H1 (cell line): ENCODE measurements around the gene CCL4. TPM values are rescaled to one million over a fixed set of nuclear protein-coding genes. Genes with fewer than 3 reads are reported as not detected.

ENCODE experiments used
- CHD1 ChIP-seq: IDR thresholded peaks from 2 replicates; pipeline ENCODE4 v1.6.1; 2012; ENCODE audit warnings: low read depth, low read length, improper control_type of control experiment
- CHD7 ChIP-seq: fragments of 300-600 bp; sonication (generic); IDR thresholded peaks from 2 replicates; pipeline ENCODE4 v1.7.1; 2012; ENCODE audit warnings: low read length, moderate library complexity, mild to moderate bottlenecking, inconsistent platforms; ENCODE audit not compliant: insufficient replicate concordance
- HDAC6 ChIP-seq: IDR thresholded peaks from one replicate; pipeline ENCODE4 v1.7.1; 2012; ENCODE audit warnings: low read depth, mild to moderate bottlenecking, inconsistent platforms, low read length, moderate library complexity
- KDM4A ChIP-seq: IDR thresholded peaks from one replicate; pipeline ENCODE4 v1.7.1; 2012; ENCODE audit warnings: low read depth, mild to moderate bottlenecking, moderate library complexity, low read length, inconsistent platforms; ENCODE audit not compliant: severe bottlenecking
- POLR2A ChIP-seq, 2 experiments: IDR thresholded peaks; 1 replicate in 1 of 2; 2 replicates in 1 of 2; pipeline ENCODE4 v1.6.1; 2011; ENCODE audit warnings: low read depth in 2 of 2, low read length in 2 of 2, mild to moderate bottlenecking in 2 of 2; ENCODE audit errors: control extremely low read depth in 1 of 2
- TEAD4 ChIP-seq: IDR thresholded peaks from 2 replicates; pipeline ENCODE4 v1.6.1; 2012; ENCODE audit warnings: low read depth, low read length, inconsistent platforms, mixed read lengths
- polyA plus RNA-seq, 7 experiments: library from polyadenylated mRNA; depleted of rRNA in 3 of 7; stranded (reverse) in 5 of 7; unstranded in 2 of 7; fragments of >200 nt in 5 of 7; fragments of 200-250 nt in 2 of 7; gene quantifications; 1 replicate in 5 of 7; 2 replicates in 1 of 7; 4 replicates in 1 of 7; pipeline versions ENCODE4 v1.2.1 to v1.2.3, GENCODE V29; 2011 to 2013; ENCODE audit warnings: missing spikeins in 2 of 7, mixed read lengths in 2 of 7
- total RNA-seq: library from RNA; stranded (reverse); fragmentation: NEBNext Ultra II Directional; extraction: Animal tissue kit (Norgen Biotek cat#: 25700); gene quantifications from 2 replicates; pipeline ENCODE4 v1.2.1, GENCODE V29; 2021

CCL4 gene
- total and polyA plus RNA-seq, 2 of the 8 experiments (the other 6 are each of a cell fraction or from before 2014, with no cell fraction given) = not detected

GRCh38 chr17:36133602-36134236 lies 30.1 kb downstream of the CCL4 start (continued):
- TF ChIP-seq CHD7 = no peak
- TF ChIP-seq POLR2A (IDR thresholded peaks at IDR 0.05; ENCODE audit: control extremely low read depth in 1 of 2, low read depth in 2 of 2, low read length in 2 of 2) = no peak
- no peak for TF ChIP-seq TEAD4
- no peak for TF ChIP-seq KDM4A
- no peak for TF ChIP-seq CHD1
- TF ChIP-seq HDAC6 = no peak
